ENCODE results near the gene FABP1. TPM values are rescaled to one million over a fixed set of nuclear protein-coding genes. Genes with fewer than 3 reads are reported as not detected.

FABP1 gene
- total RNA-seq, 4 donors from 2014 or later = 598 to 2,513 (median 1,116) TPM

- no peaks in the 10 kb centered on the region for H3K9me3 ChIP-seq
These were observed 47.3 kb downstream of the FABP1 start for GRCh38 chr2:88080545-88080944.

GRCh38 chr2:88078643-88079172 lies 49.2 kb downstream of the FABP1 start:
- Histone ChIP-seq H3K4me1 (no peaks in the 10 kb centered on the region), H3K36me3 (no peaks in the 10 kb centered on the region), H3K4me3 (no peak overlapping the region), H3K9me3 (no peaks in the 10 kb centered on the region), H3K27ac (no peak overlapping the region), H3K27me3 (no peaks in the 10 kb centered on the region)
- DNase-seq = no peak
- TF ChIP-seq CTCF (IDR thresholded peaks at IDR 0.05) (no peak), POLR2A (IDR thresholded peaks at IDR 0.05) (no peak)

More at GRCh38 chr2:88080545-88080944, 47.3 kb downstream of the FABP1 start:
- no peak for DNase-seq
- no peaks in the 10 kb centered on the region for H3K27me3 ChIP-seq
- TF ChIP-seq POLR2A (IDR thresholded peaks at IDR 0.05) = no peak
- TF ChIP-seq CTCF (IDR thresholded peaks at IDR 0.05) = no peak
- no peak overlapping the region for H3K4me3 ChIP-seq
- H3K36me3 ChIP-seq = no peaks in the 10 kb centered on the region
- no peaks in the 10 kb centered on the region for H3K4me1 ChIP-seq
- no peak overlapping the region for H3K27ac ChIP-seq

GRCh38 chr2:88077080-88077479 lies 50.8 kb downstream of the FABP1 start:
- Histone ChIP-seq H3K4me1 (no peaks in the 10 kb centered on the region), H3K36me3 (no peaks in the 10 kb centered on the region), H3K27ac (no peak overlapping the region), H3K27me3 (no peaks in the 10 kb centered on the region), H3K4me3 (no peak overlapping the region), H3K9me3 (no peaks in the 10 kb centered on the region)
- TF ChIP-seq POLR2A (IDR thresholded peaks at IDR 0.05) = no peak
- TF ChIP-seq CTCF (IDR thresholded peaks at IDR 0.05) = no peak
- DNase-seq = no peak

- no peak for DNase-seq
- Histone ChIP-seq H3K27ac (peak overlapping the region in 1 of 4 donors; percentile 23), H3K27me3 (no peaks in the 10 kb centered on the region), H3K4me1 (no peaks in the 10 kb centered on the region), H3K4me3 (no peak overlapping the region), H3K9me3 (no peaks in the 10 kb centered on the region), H3K36me3 (no peaks in the 10 kb centered on the region)
- TF ChIP-seq POLR2A (IDR thresholded peaks at IDR 0.05) = no peak
- TF ChIP-seq CTCF (IDR thresholded peaks at IDR 0.05) = no peak
These were observed 53.0 kb downstream of the FABP1 start for GRCh38 chr2:88074854-88075292.

GRCh38 chr2:88074150-88074549 lies 53.7 kb downstream of the FABP1 start:
- H3K27ac ChIP-seq = peak overlapping the region in 1 of 4 donors; percentile 23
- H3K4me3 ChIP-seq = no peak overlapping the region
- no peaks in the 10 kb centered on the region for H3K36me3 ChIP-seq
- no peak for TF ChIP-seq POLR2A (IDR thresholded peaks at IDR 0.05)
- no peak for TF ChIP-seq CTCF (IDR thresholded peaks at IDR 0.05)
- DNase-seq = no peak
- no peaks in the 10 kb centered on the region for H3K4me1 ChIP-seq
- H3K9me3 ChIP-seq = no peaks in the 10 kb centered on the region
- no peaks in the 10 kb centered on the region for H3K27me3 ChIP-seq

Small RNAs within 50 kb of the gene (small RNA-seq; reads per million reads assigned to genes)
- 0 reads per million in 2 donors for gene MIR4780

Other genes with a start within 250 kb of the FABP1 start
- 1,000 to 10,000 TPM in 1 of 4 donors, not detected in 3; 1,585 TPM for gene RNU2-63P, start 111.5 kb downstream of the FABP1 start, total RNA-seq
- 10 to 100 TPM; 18.0 to 40.4 (median 27.3) TPM for gene KRCC1, start 72.3 kb downstream of the FABP1 start, total RNA-seq
- 1 to 10 TPM in 1 of 4 donors, under 1 TPM in 1, not detected in 2; 0.67 to 2.7 TPM for gene SMYD1, start 60.2 kb downstream of the FABP1 start, total RNA-seq
- gene THNSL2, start 42.3 kb upstream of the FABP1 start, total RNA-seq = 10 to 100 TPM in 3 of 4 donors, 1 to 10 TPM in 1; 2.5 to 68.5 (median 33.1) TPM

Measured in Peyer's patch (tissue), 4 donors.